PC-3 (cell line): ENCODE data around the gene CFHR2. TPM values are rescaled to one million over a fixed set of nuclear protein-coding genes. Genes with fewer than 3 reads are reported as not detected.

Experiments used
- ATAC-seq: fragments of 200-7000 bp; cut with Tn5 transposase; 2 replicates; pipeline ENCODE4 v1.9.1; 2020; ENCODE audit warnings: mild to moderate bottlenecking, moderate library complexity
- BruUV-seq: library from RNA; stranded (reverse); fragments of 400-500 nt; replicated peaks from 2 replicates; lab custom pipeline; 2021; lab: Mats Ljungman, UMichigan
- CTCF ChIA-PET: fragments of 300-600 bp; sonication (Branson Sonifier 250); formaldehyde crosslinking; loops from one replicate; lab custom pipeline; 2022; ENCODE audit warnings: antibody characterized with exemption; lab: Charles Lee
- POLR2A ChIA-PET: fragments of 300-600 bp; sonication (Branson Sonifier 250); formaldehyde crosslinking; loops from one replicate; lab custom pipeline; 2022; ENCODE audit warnings: antibody characterized with exemption; ENCODE audit not compliant: unreplicated experiment; lab: Charles Lee
- DNase-seq: peaks from one replicate; pipeline ENCODE4 v3.0.0-alpha.2; 2015
- H2AFZ ChIP-seq: fragments of 300-600 bp; sonication (generic); 2 replicates; pipeline ENCODE4 v1.6.0; 2016; ENCODE audit warnings: antibody characterized with exemption, low read length
- H3F3A ChIP-seq: fragments of 300-600 bp; sonication (generic); one replicate; pipeline ENCODE4 v1.6.0; 2017; ENCODE audit warnings: antibody characterized with exemption, low read length, control low read depth, mild to moderate bottlenecking; ENCODE audit not compliant: unreplicated experiment
- H3K27ac ChIP-seq: fragments of 300-600 bp; sonication (generic); 2 replicates; pipeline ENCODE4 v1.5.1; 2016; ENCODE audit warnings: mild to moderate bottlenecking, low read length
- H3K27me3 ChIP-seq: fragments of 300-600 bp; sonication (generic); 2 replicates; pipeline ENCODE4 v1.6.1; 2016; ENCODE audit warnings: low read length, mixed read lengths
- H3K36me3 ChIP-seq: fragments of 300-600 bp; sonication (generic); 2 replicates; pipeline ENCODE4 v1.6.1; 2016; ENCODE audit warnings: low read depth, mixed run types, low read length, mixed read lengths
- H3K4me1 ChIP-seq: fragments of 300-600 bp; sonication (generic); 2 replicates; pipeline ENCODE4 v1.5.1; 2016; ENCODE audit warnings: low read length; ENCODE audit not compliant: insufficient read depth
- H3K4me2 ChIP-seq: fragments of 300-600 bp; sonication (generic); 2 replicates; pipeline ENCODE4 v1.6.0; 2016; ENCODE audit warnings: low read length
- H3K4me3 ChIP-seq: fragments of 300-600 bp; sonication (generic); 2 replicates; pipeline ENCODE4 v1.5.1; 2016; ENCODE audit warnings: mild to moderate bottlenecking, low read length, mixed read lengths
- H3K79me2 ChIP-seq: fragments of 300-600 bp; sonication (generic); 2 replicates; pipeline ENCODE4 v1.6.1; 2017; ENCODE audit warnings: low read length, mixed read lengths
- H3K9ac ChIP-seq: fragments of 300-600 bp; sonication (generic); 2 replicates; pipeline ENCODE4 v1.6.0; 2016; ENCODE audit warnings: mild to moderate bottlenecking, low read length
- H3K9me2 ChIP-seq: fragments of 300-600 bp; sonication (generic); replicated peaks from 2 replicates; pipeline ENCODE4 v1.6.1; 2016; ENCODE audit warnings: mixed run types, low read length, mixed read lengths
- H3K9me3 ChIP-seq: fragments of 300-600 bp; sonication (generic); 2 replicates; pipeline ENCODE4 v1.6.1; 2016; ENCODE audit warnings: low read length, mixed read lengths
- H4K20me1 ChIP-seq: fragments of 300-600 bp; sonication (generic); 2 replicates; pipeline ENCODE4 v1.6.1; 2016; ENCODE audit warnings: low read length, mixed read lengths
- CTCF ChIP-seq: fragments of 300-600 bp; sonication (generic); conservative IDR thresholded peaks from 2 replicates; pipeline ENCODE4 v1.5.1; 2017; ENCODE audit warnings: antibody characterized with exemption, low read depth, mild to moderate bottlenecking, low read length
- EZH2 ChIP-seq: fragments of 300-600 bp; sonication (generic); IDR thresholded peaks from one replicate; pipeline ENCODE4 v1.6.1; 2017; ENCODE audit warnings: antibody characterized with exemption, mild to moderate bottlenecking, low read length; ENCODE audit not compliant: unreplicated experiment
- EZH2phosphoT487 ChIP-seq: fragments of 300-600 bp; sonication (generic); IDR thresholded peaks from 2 replicates; pipeline ENCODE4 v1.6.1; 2018; ENCODE audit warnings: mild to moderate bottlenecking, antibody characterized with exemption, low read length, borderline replicate concordance
- intact Hi-C: fragments of 100-400 bp; cut with micrococcal nuclease; formaldehyde crosslinking; loops from 2 replicates; pipeline ENCODE4 v1.9.0; 2023
- total RNA-seq: library from RNA; depleted of rRNA; stranded (reverse); fragments of >200 nt; gene quantifications from 2 replicates; pipeline ENCODE4 v1.2.3, GENCODE V29; 2014

CFHR2 gene
- total RNA-seq, 1 experiment from 2014 or later = not detected

- Histone ChIP-seq H2AFZ (no peak overlapping the region), H3K9me2 (no peaks in the 10 kb centered on the region), H3K4me2 (no peak overlapping the region), H3F3A (no peaks in the 10 kb centered on the region), H3K27ac (no peak overlapping the region), H3K79me2 (no peaks in the 10 kb centered on the region), H3K9me3 (no peaks in the 10 kb centered on the region), H3K4me1 (no peaks in the 10 kb centered on the region), H3K36me3 (no peaks in the 10 kb centered on the region), H4K20me1 (no peaks in the 10 kb centered on the region), H3K9ac (no peak overlapping the region), H3K4me3 (no peak overlapping the region), H3K27me3 (no peaks in the 10 kb centered on the region)
- TF ChIP-seq EZH2phosphoT487 = no peak
- TF ChIP-seq CTCF = no peak
- no peak for TF ChIP-seq EZH2
- POLR2A ChIA-PET = no interaction called here
- DNase-seq = no peak
- CTCF ChIA-PET = no interaction called here
- intact Hi-C loops = no loop called here
- no peak for ATAC-seq
- BruUV-seq = no TSS peak
Measured at GRCh38 chr1:196954778-196955177, 11.2 kb downstream of the CFHR2 start.

- no peaks in the 10 kb centered on the region for H3K9me3 ChIP-seq
- TF ChIP-seq EZH2 = no peak
- no peak for TF ChIP-seq EZH2phosphoT487
- TF ChIP-seq CTCF = no peak
- BruUV-seq = no TSS peak
- ChIA-PET POLR2A (no interaction called here), CTCF (no interaction called here)
- H3K79me2 ChIP-seq = no peaks in the 10 kb centered on the region
- H2AFZ ChIP-seq = no peak overlapping the region
- intact Hi-C loops = no loop called here
- H3K9ac ChIP-seq = no peak overlapping the region
- no peak overlapping the region for H3K4me2 ChIP-seq
- no peaks in the 10 kb centered on the region for H4K20me1 ChIP-seq
- no peaks in the 10 kb centered on the region for H3K27me3 ChIP-seq
- H3F3A ChIP-seq = no peaks in the 10 kb centered on the region
- DNase-seq (no peak), ATAC-seq (no peak)
- no peaks in the 10 kb centered on the region for H3K4me1 ChIP-seq
- no peak overlapping the region for H3K27ac ChIP-seq
- H3K9me2 ChIP-seq = no peaks in the 10 kb centered on the region
- H3K36me3 ChIP-seq = no peaks in the 10 kb centered on the region
- no peak overlapping the region for H3K4me3 ChIP-seq
Measured at GRCh38 chr1:196955926-196956325, 12.4 kb downstream of the CFHR2 start.

- no peak overlapping the region for H3K27ac ChIP-seq
- no peak overlapping the region for H3K4me2 ChIP-seq
- no peaks in the 10 kb centered on the region for H3K9me3 ChIP-seq
- ChIA-PET POLR2A (no interaction called here), CTCF (no interaction called here)
- H3K27me3 ChIP-seq = no peaks in the 10 kb centered on the region
- no peak for DNase-seq
- H3F3A ChIP-seq = no peaks in the 10 kb centered on the region
- no peaks in the 10 kb centered on the region for H3K4me1 ChIP-seq
- H3K9ac ChIP-seq = no peak overlapping the region
- no peaks in the 10 kb centered on the region for H3K36me3 ChIP-seq
- no TSS peak for BruUV-seq
- intact Hi-C loops = no loop called here
- H3K9me2 ChIP-seq = no peaks in the 10 kb centered on the region
- H3K79me2 ChIP-seq = no peaks in the 10 kb centered on the region
- H3K4me3 ChIP-seq = no peak overlapping the region
- TF ChIP-seq CTCF (no peak), EZH2phosphoT487 (no peak), EZH2 (no peak)
- H4K20me1 ChIP-seq = no peaks in the 10 kb centered on the region
- ATAC-seq = no peak
- H2AFZ ChIP-seq = no peak overlapping the region
Measured at GRCh38 chr1:196960854-196961253, 17.3 kb downstream of the CFHR2 start.
